ENCODE results near the gene ALDH9A1.
"Not testable (repeated sequence)": the region's sequence is repeated elsewhere in the genome, so short reads cannot be mapped to it uniquely, and the experiment has no call there.

The ALDH9A1 gene

DNA sequence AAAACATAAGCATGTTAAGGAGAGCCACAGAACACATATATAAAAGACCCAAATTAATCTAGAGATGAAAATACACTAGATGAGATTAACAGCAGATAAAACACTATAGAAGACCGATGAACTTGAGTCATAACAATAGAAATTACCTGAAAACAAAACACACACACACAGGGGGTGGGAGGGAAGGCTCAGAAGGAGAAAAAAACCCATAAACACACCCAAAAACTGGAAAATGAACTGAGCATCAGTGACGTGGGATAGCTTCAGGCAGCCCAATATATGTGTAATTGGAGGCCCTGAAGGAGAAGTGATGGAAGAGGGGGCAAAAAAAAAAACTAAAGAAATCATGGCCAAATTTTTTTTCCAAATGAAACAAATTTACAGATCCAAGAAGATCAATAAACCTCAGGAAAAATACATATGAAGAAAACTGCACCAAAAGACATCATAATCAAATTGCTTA is 11.4 kb downstream of the ALDH9A1 start:
- DNase-seq (ENCODE audit: low spot score) = no peak

- DNase-seq (ENCODE audit: low spot score) = peak; percentile 51
Observed at GRCh38 chr1:165686121-165686970, 12.0 kb downstream of the ALDH9A1 start.

DNA sequence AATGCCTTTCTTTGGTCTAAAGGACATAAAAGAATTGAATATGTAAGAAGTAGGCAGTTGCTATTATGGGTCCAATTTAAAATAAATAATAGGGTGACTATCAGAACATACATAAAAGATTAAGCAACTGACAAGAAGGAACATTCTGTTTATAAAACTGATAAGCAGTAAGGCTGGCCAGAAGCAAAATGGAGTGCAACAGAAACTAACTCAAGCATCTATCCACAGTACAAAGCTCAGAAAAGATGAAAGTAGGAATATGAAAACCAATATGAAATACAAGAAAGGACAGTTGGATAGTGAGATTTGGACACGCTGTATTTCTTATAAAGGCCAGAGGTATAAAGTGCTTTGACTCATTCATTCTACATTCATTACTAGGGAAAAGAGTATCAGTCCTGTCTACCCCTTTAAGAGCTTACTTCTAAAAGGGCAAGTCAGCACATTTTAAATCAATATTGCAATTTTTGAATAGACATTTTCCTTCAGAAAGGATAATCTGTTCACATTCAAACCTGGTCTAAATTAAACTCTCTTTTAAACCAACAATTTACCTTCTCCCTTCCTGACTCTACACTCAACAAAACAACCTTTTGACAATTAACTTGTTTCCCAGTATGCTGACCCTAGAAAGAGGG is 14.4 kb downstream of the ALDH9A1 start:
- no peak for DNase-seq (ENCODE audit: low spot score)

GRCh38 chr1:165680773-165681172 is 17.6 kb downstream of the ALDH9A1 start:
- not testable (repeated sequence) for DNase-seq (ENCODE audit: low spot score)

- no peak for DNase-seq (ENCODE audit: low spot score)
Observed at GRCh38 chr1:165680303-165680702, 18.1 kb downstream of the ALDH9A1 start.

- DNase-seq (ENCODE audit: low spot score) = no peak
Observed at GRCh38 chr1:165679282-165680036, 18.9 kb downstream of the ALDH9A1 start.

DNA sequence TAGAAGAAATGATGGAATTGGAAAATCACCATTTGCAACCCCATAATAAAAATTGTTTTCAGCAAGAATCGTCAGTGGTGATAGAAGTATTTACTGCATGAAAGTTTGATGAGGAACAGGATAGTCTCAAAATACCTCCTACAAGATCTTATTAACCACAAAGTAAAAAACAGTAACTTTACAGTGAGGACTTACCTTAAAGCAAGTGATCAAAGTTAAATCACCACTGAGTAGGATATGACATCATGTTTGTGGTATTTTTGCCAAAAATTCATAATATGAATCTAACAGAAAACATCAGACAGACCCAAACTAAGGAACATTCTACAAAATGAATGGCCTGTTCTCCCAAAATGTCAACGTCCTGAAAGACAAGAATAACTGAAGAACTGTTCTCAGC is 19.9 kb downstream of the ALDH9A1 start:
- no peak for DNase-seq (ENCODE audit: low spot score)

- no peak for DNase-seq (ENCODE audit: low spot score)
Observed at GRCh38 chr1:165675794-165676193, 22.6 kb downstream of the ALDH9A1 start.

DNA sequence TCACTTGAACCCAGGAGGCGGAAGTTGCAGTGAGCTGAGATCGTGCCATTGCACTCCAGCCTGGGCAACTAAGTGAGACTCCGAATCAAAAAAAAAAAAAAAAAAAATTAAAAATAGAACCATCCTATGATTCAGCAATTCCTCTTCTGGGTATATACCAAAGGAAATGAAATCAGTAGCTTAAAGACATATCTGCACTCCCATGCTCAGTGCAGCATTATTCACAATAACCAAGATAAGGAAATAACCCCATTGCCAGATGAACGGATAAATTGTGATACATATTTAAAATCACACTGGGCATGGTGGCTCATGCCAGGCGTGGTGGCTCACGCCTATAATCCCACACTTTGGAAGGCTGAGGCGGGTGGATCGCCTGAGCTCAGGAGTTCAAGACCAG is 23.8 kb downstream of the ALDH9A1 start:
- DNase-seq (ENCODE audit: low spot score) = no peak

DNA sequence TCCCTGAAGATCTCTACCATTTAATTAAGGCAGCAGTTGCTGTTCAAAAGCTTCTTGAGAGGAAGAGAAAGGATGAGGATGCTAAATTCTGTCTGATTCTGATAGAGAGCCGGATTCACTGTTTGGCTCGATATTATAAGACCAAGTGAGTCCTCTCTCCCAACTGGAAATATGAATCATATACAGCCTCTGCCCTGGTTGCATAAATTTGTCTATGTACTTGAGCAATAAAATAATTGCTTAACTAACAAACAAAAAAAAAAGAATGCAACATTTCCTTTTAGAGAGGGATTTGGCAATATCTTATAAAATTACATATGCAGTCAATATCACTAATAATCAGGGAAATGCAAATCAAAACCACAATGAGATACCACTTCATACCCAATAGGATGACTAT is 26.8 kb downstream of the ALDH9A1 start:
- no peak for DNase-seq (ENCODE audit: low spot score)

DNA sequence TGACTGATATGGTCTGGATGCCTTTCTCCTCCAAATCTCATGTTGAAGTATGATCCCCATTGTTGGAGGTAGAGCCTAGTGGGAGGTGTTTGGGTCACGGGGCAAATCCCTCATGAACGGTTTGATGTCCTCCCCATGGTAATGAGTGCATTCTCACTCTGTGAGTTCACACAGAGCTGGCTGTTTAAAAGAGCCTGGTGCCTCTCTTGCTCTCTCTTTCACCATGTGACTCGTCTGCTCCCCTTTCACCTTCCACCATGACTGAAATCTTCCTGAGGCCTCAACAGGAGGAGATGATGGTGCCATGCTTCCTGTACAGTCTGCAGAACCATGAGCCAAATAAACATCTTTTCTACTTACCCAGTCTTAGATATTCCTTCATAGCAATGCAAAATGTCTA is 30.2 kb downstream of the ALDH9A1 start:
- no peak for DNase-seq (ENCODE audit: low spot score)

- DNase-seq (ENCODE audit: low spot score) = no peak
Observed at GRCh38 chr1:165666152-165666825, 32.1 kb downstream of the ALDH9A1 start.

DNA sequence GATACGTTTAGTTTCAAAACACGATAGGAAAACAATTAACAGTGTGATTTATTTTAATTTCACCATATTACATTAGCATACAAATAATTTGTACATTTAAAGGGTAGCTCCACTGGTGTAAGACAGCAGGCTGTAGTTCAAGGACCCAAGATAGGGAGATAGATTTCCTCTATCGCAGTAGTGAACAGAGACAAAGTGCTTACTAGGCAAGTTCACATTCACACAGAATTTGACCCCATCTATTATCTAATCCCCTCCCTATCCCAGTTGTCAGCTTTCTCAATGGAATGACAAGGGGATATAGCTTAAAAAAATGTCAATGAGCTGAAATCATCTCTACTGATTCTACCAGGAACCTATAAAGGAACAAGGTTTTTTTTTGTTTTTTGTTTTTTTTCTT is 36.2 kb downstream of the ALDH9A1 start:
- DNase-seq (ENCODE audit: low spot score) = no peak

- DNase-seq (ENCODE audit: low spot score) = no peak
Observed at GRCh38 chr1:165661703-165662102, 36.7 kb downstream of the ALDH9A1 start.

GRCh38 chr1:165659581-165659895 is 38.8 kb downstream of the ALDH9A1 start:
- DNase-seq (ENCODE audit: low spot score) = no peak

GRCh38 chr1:165658766-165659580 is 39.4 kb downstream of the ALDH9A1 start:
- not testable (repeated sequence) for DNase-seq (ENCODE audit: low spot score)

GRCh38 chr1:165650981-165651625 is 47.3 kb downstream of the ALDH9A1 start:
- DNase-seq (ENCODE audit: low spot score) = no peak

GRCh38 chr1:165648919-165649572 is 49.3 kb downstream of the ALDH9A1 start:
- no peak for DNase-seq (ENCODE audit: low spot score)

DNA sequence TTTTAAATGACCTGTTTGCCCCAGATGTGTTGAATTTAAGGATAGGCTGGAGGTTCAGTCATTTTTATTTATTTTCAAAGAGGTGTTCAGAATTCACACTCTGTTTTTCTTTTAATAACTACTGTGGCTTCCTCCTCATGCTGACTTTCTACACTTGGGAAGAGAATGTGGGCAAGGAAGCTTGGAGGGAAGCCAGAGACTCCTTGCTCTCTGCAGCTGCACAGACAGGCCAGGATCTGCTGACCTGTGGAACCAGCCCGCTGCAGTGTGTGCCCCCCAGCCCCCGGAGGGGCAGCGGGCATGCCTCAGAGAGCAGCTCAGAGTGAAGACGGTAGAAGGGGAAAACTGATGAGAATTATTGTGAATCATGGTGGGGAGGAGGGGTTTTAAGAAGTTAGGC is 50.4 kb downstream of the ALDH9A1 start:
- no peak for DNase-seq (ENCODE audit: low spot score)

- no peak for DNase-seq (ENCODE audit: low spot score)
Observed at GRCh38 chr1:165647517-165647916, 50.8 kb downstream of the ALDH9A1 start.
